SJCRH30 (cell line): Measurements from ENCODE around the gene LCN15. TPM values are rescaled to one million over a fixed set of nuclear protein-coding genes. Genes with fewer than 3 reads are reported as not detected.

Experiments used
- DNase-seq, 2 experiments: peaks; one replicate each; pipeline ENCODE4 v3.0.0-alpha.2; 2015 to 2020
- H3K27ac ChIP-seq: fragments of 250-450 bp; sonication (Bioruptor Pico); 2 replicates; pipeline ENCODE4 v1.5.1; 2020; ENCODE audit warnings: mild to moderate bottlenecking, moderate library complexity
- H3K27me3 ChIP-seq: fragments of 250-450 bp; sonication (Bioruptor Pico); 2 replicates; pipeline ENCODE4 v1.5.1; 2020; ENCODE audit warnings: mild to moderate bottlenecking, moderate library complexity
- H3K36me3 ChIP-seq: fragments of 250-450 bp; sonication (Bioruptor Pico); 2 replicates; pipeline ENCODE4 v1.5.1; 2020; ENCODE audit warnings: mild to moderate bottlenecking, moderate library complexity
- H3K4me1 ChIP-seq: fragments of 250-450 bp; sonication (Bioruptor Pico); 2 replicates; pipeline ENCODE4 v1.5.1; 2020; ENCODE audit warnings: mild to moderate bottlenecking, moderate library complexity
- H3K4me3 ChIP-seq: fragments of 250-450 bp; sonication (Bioruptor Pico); 2 replicates; pipeline ENCODE4 v1.5.1; 2020; ENCODE audit warnings: mild to moderate bottlenecking, moderate library complexity
- H3K9me3 ChIP-seq: fragments of 250-450 bp; sonication (Bioruptor Pico); replicated peaks from 2 replicates; pipeline ENCODE4 v1.5.1; 2020; ENCODE audit warnings: mild to moderate bottlenecking, moderate library complexity
- total RNA-seq: library from RNA; depleted of rRNA; stranded (reverse); fragments of >200 nt; shearing (Covaris generic); gene quantifications from 2 replicates; pipeline ENCODE4 v1.2.3, GENCODE V29; 2014

The LCN15 gene
- total RNA-seq, 1 experiment from 2014 or later: not detected

GRCh38 chr9:136747161-136748060 is 16.9 kb downstream of the LCN15 start:
- peaks cover 24% of the 10 kb centered on the region for H3K27me3 ChIP-seq
- H3K27ac ChIP-seq: no peak overlapping the region
- peaks cover 2% of the 10 kb centered on the region; the same call in 1 of the 2 replicates for H3K4me1 ChIP-seq
- peaks cover 9% of the 10 kb centered on the region for H3K9me3 ChIP-seq
- no peaks in the 10 kb centered on the region for H3K36me3 ChIP-seq
- H3K4me3 ChIP-seq: no peak overlapping the region
- DNase-seq: no peak

DNA sequence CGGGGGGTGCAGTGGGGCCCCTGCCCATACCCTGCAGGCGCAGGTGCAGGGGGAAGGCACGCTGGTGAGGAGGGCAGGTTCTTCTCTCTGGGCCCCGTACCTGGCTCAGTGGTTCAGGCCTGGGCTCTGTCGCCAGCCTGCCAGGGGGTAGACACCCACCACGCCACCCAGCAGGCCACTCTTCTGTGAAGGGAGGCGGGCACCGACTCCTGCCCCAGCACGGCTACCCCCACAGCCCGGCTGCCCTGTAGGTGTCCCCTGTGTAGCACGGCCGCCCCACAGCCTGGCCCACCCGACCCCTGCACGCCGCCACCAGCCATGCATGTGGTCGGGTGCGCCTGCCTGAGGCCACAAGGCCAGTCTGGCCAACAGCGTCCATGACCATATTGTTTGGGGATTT is 17.7 kb downstream of the LCN15 start:
- Histone ChIP-seq H3K4me3 (no peak overlapping the region), H3K27me3 (peaks cover 29% of the 10 kb centered on the region), H3K36me3 (no peaks in the 10 kb centered on the region), H3K4me1 (peaks cover 5% of the 10 kb centered on the region), H3K9me3 (peaks cover 3% of the 10 kb centered on the region), H3K27ac (no peak overlapping the region)
- no peak for DNase-seq

DNA sequence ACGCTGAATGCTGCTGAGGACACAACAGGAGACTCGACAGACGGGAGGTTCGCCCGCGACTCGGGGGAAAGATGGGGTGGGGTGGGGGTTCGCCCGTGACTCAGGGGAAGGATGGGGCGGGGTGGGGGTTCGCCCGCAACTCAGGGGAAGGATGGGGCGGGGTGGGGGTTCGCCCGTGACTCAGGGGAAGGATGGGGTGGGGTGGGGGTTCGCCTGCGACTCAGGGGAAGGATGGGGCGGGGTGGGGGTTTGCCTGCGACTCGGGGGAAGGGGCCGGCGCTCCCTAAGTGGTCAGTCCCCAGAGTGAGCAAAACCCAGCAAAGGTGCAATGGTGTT is 18.2 kb downstream of the LCN15 start:
- Histone ChIP-seq H3K27me3 (peaks cover 34% of the 10 kb centered on the region), H3K9me3 (no peaks in the 10 kb centered on the region; the same call in 1 of the 2 replicates), H3K27ac (no peak overlapping the region), H3K4me1 (peaks cover 9% of the 10 kb centered on the region), H3K4me3 (no peak overlapping the region), H3K36me3 (no peaks in the 10 kb centered on the region)
- DNase-seq: no peak

- Histone ChIP-seq H3K4me3 (no peak overlapping the region), H3K27ac (no peak overlapping the region), H3K4me1 (peaks cover 15% of the 10 kb centered on the region), H3K27me3 (peaks cover 40% of the 10 kb centered on the region), H3K9me3 (no peaks in the 10 kb centered on the region), H3K36me3 (no peaks in the 10 kb centered on the region)
- no peak for DNase-seq
These were observed 18.7 kb downstream of the LCN15 start for GRCh38 chr9:136745389-136746154.

GRCh38 chr9:136744773-136745172 is 19.5 kb downstream of the LCN15 start:
- Histone ChIP-seq H3K9me3 (no peaks in the 10 kb centered on the region), H3K4me3 (no peak overlapping the region), H3K4me1 (peaks cover 15% of the 10 kb centered on the region), H3K27me3 (peaks cover 45% of the 10 kb centered on the region), H3K36me3 (no peaks in the 10 kb centered on the region), H3K27ac (no peak overlapping the region)
- no peak for DNase-seq

DNA sequence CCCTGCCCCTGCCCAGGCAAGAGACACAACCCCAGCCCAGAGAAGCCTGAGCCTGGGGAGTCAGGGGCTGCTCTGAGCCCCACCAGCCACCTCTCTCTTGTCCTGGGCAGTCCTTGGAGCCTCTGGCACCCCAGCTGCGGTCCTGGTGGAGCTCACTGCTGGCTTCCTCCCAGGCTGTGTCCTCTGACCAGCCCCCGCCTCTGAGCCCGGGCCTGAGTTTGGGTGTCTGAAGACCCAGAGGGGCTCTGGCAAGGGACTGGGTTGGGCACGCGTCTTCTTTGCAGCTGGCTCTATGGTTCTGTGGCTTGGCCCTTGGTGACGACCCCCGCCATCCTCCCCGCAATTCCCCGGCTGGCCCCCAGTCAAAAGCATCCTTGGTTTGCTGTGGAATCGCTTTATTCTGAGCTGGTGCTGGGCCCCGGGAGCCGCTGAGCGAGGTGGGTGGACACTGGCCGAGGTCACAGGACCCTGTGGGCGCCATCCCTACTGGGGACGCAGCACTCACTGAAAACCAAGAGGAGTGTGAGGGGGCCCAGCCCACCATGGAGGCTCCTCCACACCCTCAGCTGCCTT is 20.6 kb downstream of the LCN15 start:
- no peak for DNase-seq
- Histone ChIP-seq H3K9me3 (no peaks in the 10 kb centered on the region), H3K36me3 (no peaks in the 10 kb centered on the region), H3K27ac (no peak overlapping the region), H3K27me3 (peaks cover 39% of the 10 kb centered on the region), H3K4me1 (peaks cover 15% of the 10 kb centered on the region), H3K4me3 (no peak overlapping the region)

DNA sequence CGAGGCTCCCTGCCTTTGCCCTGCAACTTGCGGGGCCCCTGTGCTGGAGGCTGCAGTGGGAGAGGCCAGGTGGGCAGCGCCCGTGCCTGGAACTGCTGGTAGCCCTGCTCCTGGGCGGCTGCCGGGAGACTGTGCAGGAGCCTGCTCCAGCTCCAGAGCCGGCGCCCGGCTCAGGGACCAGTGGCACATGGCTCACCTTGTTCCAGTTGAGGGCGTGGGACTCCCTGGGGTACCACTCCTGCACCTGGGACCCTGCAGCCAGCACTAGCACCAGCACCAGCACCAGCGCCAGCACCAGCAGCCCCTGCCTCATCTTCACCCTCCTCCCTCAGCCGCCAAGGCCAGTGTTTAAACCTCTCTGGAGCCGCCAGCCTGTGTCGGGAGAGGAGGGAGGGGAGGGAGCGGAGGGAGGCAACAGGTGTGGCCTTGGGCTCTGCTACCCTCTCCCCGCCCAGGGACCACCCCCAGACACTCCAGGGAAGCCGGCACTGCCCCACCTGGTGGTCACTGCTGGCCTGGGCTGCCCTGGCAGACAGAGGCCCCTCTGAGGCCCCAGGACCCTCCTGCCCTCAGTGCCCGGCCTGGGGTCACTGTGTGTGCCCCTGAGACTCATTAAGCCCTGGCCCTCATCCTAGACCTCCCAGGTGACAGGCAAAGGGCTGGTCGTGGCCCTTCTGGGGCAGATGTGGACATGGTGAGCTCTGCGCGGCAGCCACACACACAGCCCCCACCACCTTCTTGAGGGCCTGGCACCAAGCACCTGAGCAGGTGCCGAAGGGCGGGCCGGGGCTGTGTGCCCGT is 21.5 kb downstream of the LCN15 start, which contains the start of gene LCN10:
Gene LCN10, minus strand, starts transcription at position 350 of the 801 bp plus-strand sequence. Its CDS starts 37 bp downstream, at position 313.
- Histone ChIP-seq H3K9me3 (no peaks in the 10 kb centered on the region), H3K4me1 (peaks cover 15% of the 10 kb centered on the region), H3K27me3 (peaks cover 32% of the 10 kb centered on the region), H3K36me3 (no peaks in the 10 kb centered on the region), H3K27ac (no peak within 1 kb of the TSS), H3K4me3 (no peak within 1 kb of the TSS)
- DNase-seq: peak; percentile 88 to 90

DNA sequence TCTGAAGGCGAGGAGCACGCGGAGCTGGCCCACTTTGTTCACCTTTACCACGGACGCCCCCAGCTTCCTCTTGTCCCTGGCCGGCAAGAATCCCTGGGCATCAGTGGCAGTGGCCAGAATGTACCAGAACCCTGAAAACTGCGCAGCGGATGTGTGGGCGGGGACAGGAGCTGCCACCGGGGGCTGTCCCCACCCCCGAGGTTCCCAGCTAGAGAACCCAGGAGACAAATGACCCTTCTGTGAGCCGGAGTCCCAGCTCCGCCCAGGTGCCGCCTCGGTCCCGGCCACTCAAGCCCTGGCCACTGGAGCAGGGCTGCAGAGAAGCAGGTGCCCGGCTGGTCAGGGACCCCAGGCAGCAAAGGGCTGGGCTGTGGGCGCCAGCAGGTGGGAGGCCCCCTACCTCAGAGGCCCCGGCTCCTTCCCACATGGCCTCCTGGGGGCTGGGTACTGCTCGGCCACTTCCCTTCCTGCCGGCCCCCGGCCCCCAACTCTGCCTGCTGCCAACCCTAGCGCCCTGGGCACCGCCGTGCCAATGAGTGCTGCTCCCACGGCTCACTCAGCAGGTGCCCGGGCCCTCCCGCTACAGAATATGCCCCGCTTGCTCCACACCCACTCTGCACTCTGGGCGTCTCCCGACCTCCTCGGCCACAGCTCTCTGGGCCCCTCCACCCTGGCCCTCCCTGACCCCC is 22.3 kb downstream of the LCN15 start:
- Histone ChIP-seq H3K4me3 (no peak overlapping the region), H3K27me3 (peaks cover 28% of the 10 kb centered on the region), H3K27ac (no peak overlapping the region), H3K36me3 (no peaks in the 10 kb centered on the region), H3K9me3 (no peaks in the 10 kb centered on the region), H3K4me1 (peaks cover 15% of the 10 kb centered on the region)
- no peak for DNase-seq

DNA sequence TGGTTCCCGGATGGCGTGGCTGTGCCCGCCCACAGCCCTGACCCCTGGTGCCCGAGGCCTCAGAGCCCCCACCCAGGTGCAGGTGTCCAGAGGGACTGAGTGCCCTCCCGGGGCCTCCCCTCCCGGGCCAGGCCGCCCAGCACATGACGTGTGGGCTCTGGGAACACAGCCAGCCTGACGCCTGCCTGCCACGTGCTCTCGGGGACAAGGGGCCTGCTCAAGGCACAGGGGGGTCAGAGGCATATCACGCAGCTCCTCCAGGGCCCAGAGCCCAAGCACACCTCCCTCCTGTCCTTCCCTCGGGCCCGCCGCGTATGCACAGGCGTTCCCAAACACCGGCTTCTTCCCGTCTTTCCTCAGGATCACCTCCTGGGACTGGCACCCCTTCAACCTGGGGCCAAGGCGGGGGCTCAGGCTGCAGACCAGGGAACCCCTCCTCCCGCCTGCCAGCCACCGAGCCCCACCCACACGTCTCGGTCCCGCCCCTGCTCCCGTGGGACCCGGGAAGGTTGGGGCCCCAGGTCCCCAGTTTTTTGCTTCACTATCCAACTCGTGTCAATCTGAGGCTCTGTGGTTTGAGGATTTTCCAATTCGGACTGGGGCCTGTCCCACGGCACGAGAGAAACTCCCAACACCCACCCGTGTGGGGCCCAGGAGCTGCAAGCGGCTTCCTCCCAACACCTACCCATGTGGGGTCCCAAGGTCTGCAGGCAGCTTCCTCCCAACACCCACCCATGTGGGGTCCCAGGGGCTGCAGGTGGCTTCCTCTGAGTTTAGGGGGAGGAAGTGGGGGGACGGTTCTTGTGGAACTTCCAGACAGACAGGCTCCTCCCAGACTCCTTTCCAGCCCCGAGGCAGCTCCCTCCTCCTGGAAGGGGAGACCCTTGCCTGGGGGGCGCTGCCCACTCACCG is 23.1 kb downstream of the LCN15 start:
- no peak for DNase-seq
- Histone ChIP-seq H3K9me3 (no peaks in the 10 kb centered on the region), H3K27ac (no peak overlapping the region), H3K4me3 (no peak overlapping the region), H3K27me3 (peaks cover 24% of the 10 kb centered on the region), H3K4me1 (peaks cover 15% of the 10 kb centered on the region), H3K36me3 (no peaks in the 10 kb centered on the region)

DNA sequence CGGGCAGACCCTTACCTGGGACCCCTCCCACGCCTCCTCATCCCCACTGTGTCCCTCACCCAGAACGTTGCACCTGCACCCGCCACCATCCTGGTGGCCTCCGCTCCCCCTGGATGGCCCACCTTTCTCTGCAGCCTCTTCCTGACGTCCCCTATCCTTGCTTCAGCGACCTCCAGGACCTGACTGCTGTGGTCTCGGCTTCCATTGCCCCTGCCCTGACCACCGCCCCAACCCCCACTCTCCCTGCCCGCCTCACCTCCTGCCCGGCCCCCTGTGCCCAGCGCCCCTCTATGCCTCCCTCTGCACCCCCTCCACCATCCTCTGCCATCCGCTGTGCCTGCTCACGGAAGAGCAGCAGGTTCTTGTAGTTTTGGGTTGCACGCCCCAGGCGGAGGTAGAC is 23.8 kb downstream of the LCN15 start:
- Histone ChIP-seq H3K27ac (no peak overlapping the region), H3K9me3 (no peaks in the 10 kb centered on the region), H3K4me1 (peaks cover 15% of the 10 kb centered on the region), H3K36me3 (no peaks in the 10 kb centered on the region), H3K4me3 (no peak overlapping the region), H3K27me3 (peaks cover 27% of the 10 kb centered on the region)
- DNase-seq: no peak

DNA sequence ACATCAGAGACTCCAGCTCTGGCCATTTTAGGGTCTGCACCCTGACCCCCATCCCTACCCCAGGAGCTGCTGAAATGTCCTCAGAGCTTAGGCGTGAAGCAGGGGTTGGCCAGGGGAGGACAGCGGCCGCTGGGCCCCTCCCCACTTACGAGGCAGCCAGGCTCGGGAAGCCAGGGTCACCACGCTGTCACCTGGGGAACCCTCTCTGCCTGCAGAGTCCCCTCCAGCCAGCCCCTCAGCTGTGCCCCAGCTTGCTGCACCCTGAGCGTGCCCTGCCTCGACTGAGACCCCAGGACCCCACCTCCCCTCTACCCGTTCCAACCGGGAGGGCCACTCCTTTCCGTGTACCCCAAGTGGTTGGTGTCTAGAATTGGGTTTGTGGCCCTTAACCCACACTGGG is 24.2 kb downstream of the LCN15 start:
- Histone ChIP-seq H3K9me3 (no peaks in the 10 kb centered on the region), H3K4me3 (no peak overlapping the region), H3K27ac (no peak overlapping the region), H3K4me1 (peaks cover 15% of the 10 kb centered on the region), H3K36me3 (no peaks in the 10 kb centered on the region), H3K27me3 (peaks cover 30% of the 10 kb centered on the region)
- no peak for DNase-seq

GRCh38 chr9:136739509-136739908 is 24.8 kb downstream of the LCN15 start:
- H3K4me1 ChIP-seq: peaks cover 15% of the 10 kb centered on the region
- H3K36me3 ChIP-seq: no peaks in the 10 kb centered on the region
- DNase-seq: no peak
- no peak overlapping the region for H3K4me3 ChIP-seq
- H3K9me3 ChIP-seq: no peaks in the 10 kb centered on the region
- H3K27ac ChIP-seq: no peak overlapping the region
- peaks cover 34% of the 10 kb centered on the region for H3K27me3 ChIP-seq

- H3K27ac ChIP-seq: no peak overlapping the region
- H3K36me3 ChIP-seq: no peaks in the 10 kb centered on the region
- H3K9me3 ChIP-seq: no peaks in the 10 kb centered on the region
- H3K27me3 ChIP-seq: peaks cover 34% of the 10 kb centered on the region
- peaks cover 15% of the 10 kb centered on the region for H3K4me1 ChIP-seq
- no peak overlapping the region for H3K4me3 ChIP-seq
- DNase-seq: no peak
These were observed 25.4 kb downstream of the LCN15 start for GRCh38 chr9:136738960-136739359.
